ENCODE measurements around the gene AP4S1. TPM values are rescaled to one million over a fixed set of nuclear protein-coding genes. Genes with fewer than 3 reads are reported as not detected.

AP4S1 gene
- total and polyA plus RNA-seq, 12 donors: 4.4 to 20.6 (median 7.3) TPM

- Histone ChIP-seq H3K27ac (peak overlapping the region in 1 of 5 donors; percentile 7), H3K9me3 (replicated peaks in 1 of 3) (no peaks in the 10 kb centered on the region), H3K27me3 (no peaks in the 10 kb centered on the region), H3K4me3 (no peak overlapping the region), H3K4me1 (replicated peaks in 1 of 2) (no peaks in the 10 kb centered on the region), H3K36me3 (replicated peaks in 1 of 2) (peaks cover 0 to 96% of the 10 kb centered on the region in 2 donors)
- intact Hi-C loops (cut with DNase I): no loop called here
- WGBS, 4 donors: 41 to 58% (median 53%) methylated on average over 2 of the region's 2 CpGs
- no peak for DNase-seq
- TF ChIP-seq CTCF (IDR thresholded peaks at IDR 0.05): no peak
- no peak for TF ChIP-seq POLR2A (IDR thresholded peaks at IDR 0.05)
Measured at GRCh38 chr14:31138301-31138700, 112.9 kb downstream of the AP4S1 start.

- no peak for DNase-seq
- Histone ChIP-seq H3K27me3 (no peaks in the 10 kb centered on the region), H3K27ac (no peak overlapping the region), H3K4me3 (no peak overlapping the region), H3K36me3 (replicated peaks in 1 of 2) (peaks cover 0 to 97% of the 10 kb centered on the region in 2 donors), H3K4me1 (replicated peaks in 1 of 2) (no peaks in the 10 kb centered on the region), H3K9me3 (replicated peaks in 1 of 3) (no peaks in the 10 kb centered on the region)
- intact Hi-C loops (cut with DNase I): no loop called here
- TF ChIP-seq CTCF (IDR thresholded peaks at IDR 0.05): no peak
- TF ChIP-seq POLR2A (IDR thresholded peaks at IDR 0.05): no peak
- 97 to 99% (median 99%) methylated on average over 4 of the region's 4 CpGs for WGBS, 4 donors
Measured at GRCh38 chr14:31139301-31139847, 113.9 kb downstream of the AP4S1 start.

GRCh38 chr14:31142455-31143087, 117.1 kb downstream of the AP4S1 start:
- Histone ChIP-seq H3K27ac (no peak overlapping the region), H3K36me3 (replicated peaks in 1 of 2) (peaks cover 0 to 95% of the 10 kb centered on the region in 2 donors), H3K4me3 (no peak overlapping the region), H3K27me3 (no peaks in the 10 kb centered on the region), H3K4me1 (replicated peaks in 1 of 2) (no peaks in the 10 kb centered on the region), H3K9me3 (replicated peaks in 1 of 3) (no peaks in the 10 kb centered on the region)
- DNase-seq: no peak
- intact Hi-C loops (cut with DNase I): no loop called here
- TF ChIP-seq POLR2A (IDR thresholded peaks at IDR 0.05) (no peak), CTCF (IDR thresholded peaks at IDR 0.05) (no peak)
- WGBS, 4 donors: 94 to 96% (median 95%) methylated on average over 8 to 11 of the region's 11 CpGs

MicroRNA genes within 50 kb of the gene (microRNA counts, 767-probe panel; counts per million panel counts)
- microRNA hsa-miR-624-3p: 0 counts per million in 2 donors

Small RNAs within 50 kb of the gene (microRNA-seq; reads per million reads assigned to microRNA genes)
- 9.2 to 23.9 (median 10.3) reads per million in 3 donors for gene MIR624

Small RNAs within 50 kb of the gene (small RNA-seq; reads per million reads assigned to genes)
- 0 reads per million in 2 donors for gene MIR624
- 0 reads per million in 2 donors for gene RNU6-541P

Other genes with a start within 250 kb of the AP4S1 start
- 1 to 10 TPM in 7 of 9 donors, under 1 TPM in 2; 0.42 to 8.4 (median 4.2) TPM for gene COCH, start 151.1 kb upstream of the AP4S1 start, total RNA-seq
- 1 to 10 TPM in 2 of 3 donors, under 1 TPM in 1; 0.71 to 3.2 (median 1.4) TPM for gene COCH, start 151.1 kb upstream of the AP4S1 start, polyA plus RNA-seq
- gene STRN3, start 730 bp downstream of the AP4S1 start, total RNA-seq: 10 to 100 TPM; 17.1 to 61.2 (median 40.0) TPM
- gene STRN3, start 730 bp downstream of the AP4S1 start, polyA plus RNA-seq: 10 to 100 TPM; 11.0 to 34.3 (median 12.4) TPM
- 100 to 1,000 TPM; 144 to 309 (median 214) TPM for gene HECTD1, start 182.1 kb downstream of the AP4S1 start, total RNA-seq
- gene HECTD1, start 182.1 kb downstream of the AP4S1 start, polyA plus RNA-seq: 100 to 1,000 TPM in 1 of 3 donors, 10 to 100 TPM in 2; 77.1 to 117 (median 80.5) TPM